HCT116 (cell line): ENCODE results near the gene TRABD. TPM values are rescaled to one million over a fixed set of nuclear protein-coding genes. Genes with fewer than 3 reads are reported as not detected.

Experiments used
- ATAC-seq: fragments of 200-7000 bp; cut with Tn5 transposase; 2 replicates; pipeline ENCODE4 v1.9.1; 2020; ENCODE audit warnings: mild to moderate bottlenecking, moderate library complexity
- BruUV-seq: library from RNA; stranded (reverse); fragments of 400-500 nt; replicated peaks from 2 replicates; lab custom pipeline; 2021; lab: Mats Ljungman, UMichigan
- CTCF ChIA-PET: fragments of 300-600 bp; sonication (Branson Sonifier 250); formaldehyde crosslinking; loops from one replicate; lab custom pipeline; 2021; ENCODE audit warnings: antibody characterized with exemption; lab: Charles Lee
- POLR2A ChIA-PET: fragments of 300-600, 350-600 bp; sonication (Branson Sonifier 250); formaldehyde crosslinking; loops from one replicate; lab custom pipeline; 2021; ENCODE audit warnings: antibody characterized with exemption; lab: Charles Lee
- RAD21 ChIA-PET, 2 experiments: fragments of 300-600 bp; sonication (Branson Sonifier 250); formaldehyde crosslinking; loops; one replicate each; lab custom pipeline; 2023; ENCODE audit warnings: low total read pairs in 2 of 2; ENCODE audit not compliant: uncharacterized antibody in 2 of 2, unreplicated experiment in 2 of 2, low non-redundant PET in 1 of 2; lab: Charles Lee
- DNase-seq: peaks from one replicate; pipeline ENCODE4 v3.0.0-alpha.2; 2010; ENCODE audit warnings: low read depth, low spot score
- H2AFZ ChIP-seq: fragments of 200-600 bp; shearing (Covaris generic), sonication (generic); 2 replicates; pipeline ENCODE4 v1.6.1; 2017; ENCODE audit warnings: low read depth, mixed run types, mixed read lengths, antibody characterized with exemption, low read length; ENCODE audit not compliant: poor library complexity, severe bottlenecking
- H3K27ac ChIP-seq: 2 replicates; pipeline ENCODE4 v1.5.1; 2012; ENCODE audit warnings: low read depth, low read length
- H3K27me3 ChIP-seq: fragments of 200-600 bp; sonication (generic); 2 replicates; pipeline ENCODE4 v1.6.1; 2016; ENCODE audit warnings: mixed run types, low read length, mixed read lengths; ENCODE audit not compliant: insufficient read depth
- H3K36me3 ChIP-seq, 2 experiments: fragments of 200-500 bp in 1 of 2; fragments of 200-600 bp in 1 of 2; sonication (Bioruptor generic) in 1 of 2; sonication (generic) in 1 of 2; 2 replicates each; pipeline versions ENCODE4 v1.5.1 to v1.6.1; 2014 to 2016; ENCODE audit warnings: low read length in 2 of 2, inconsistent platforms in 1 of 2, mixed read lengths in 1 of 2, mixed run types in 1 of 2; ENCODE audit not compliant: insufficient read depth in 2 of 2, control insufficient read depth in 1 of 2
- H3K4me1 ChIP-seq, 2 experiments: fragments of 200-600 bp in 1 of 2; sonication (generic) in 1 of 2; 2 replicates each; pipeline versions ENCODE4 v1.5.1 to v1.6.1; 2012 to 2017; ENCODE audit warnings: low read length in 2 of 2, inconsistent platforms in 1 of 2, mild to moderate bottlenecking in 1 of 2, mixed read lengths in 1 of 2, mixed run types in 1 of 2, moderate library complexity in 1 of 2; ENCODE audit not compliant: insufficient read depth in 2 of 2, control insufficient read depth in 1 of 2
- H3K4me2 ChIP-seq: fragments of 200-600 bp; sonication (generic); 2 replicates; pipeline ENCODE4 v1.6.1; 2017; ENCODE audit warnings: mixed run types, low read length, mixed read lengths
- H3K4me3 ChIP-seq, 2 experiments: fragments of 200-600 bp in 1 of 2; sonication (generic) in 1 of 2; replicated peaks in 1 of 2; 2 replicates each; pipeline ENCODE4 v1.5.1; 2011 to 2016; ENCODE audit warnings: low read length in 2 of 2, control low read depth in 1 of 2, low read depth in 1 of 2, mild to moderate bottlenecking in 1 of 2, mixed read lengths in 1 of 2, mixed run types in 1 of 2
- H3K79me2 ChIP-seq: fragments of 200-600 bp; sonication (generic); 2 replicates; pipeline ENCODE4 v1.6.1; 2017; ENCODE audit warnings: mild to moderate bottlenecking, mixed run types, low read length, moderate library complexity, mixed read lengths; ENCODE audit not compliant: insufficient read depth
- H3K9ac ChIP-seq: fragments of 200-600 bp; sonication (generic); 2 replicates; pipeline ENCODE4 v1.6.1; 2016; ENCODE audit warnings: low read length, mixed read lengths
- H3K9me2 ChIP-seq: fragments of 200-600 bp; sonication (generic), shearing (Covaris generic); 2 replicates; pipeline ENCODE4 v1.6.1; 2017; ENCODE audit warnings: mixed run types, mild to moderate bottlenecking, moderate library complexity; ENCODE audit not compliant: insufficient read depth
- H3K9me3 ChIP-seq, 2 experiments: fragments of 200-500 bp in 1 of 2; fragments of 200-600 bp in 1 of 2; sonication (Bioruptor generic) in 1 of 2; sonication (generic) in 1 of 2; 2 replicates each; pipeline ENCODE4 v1.6.1; 2014 to 2017; ENCODE audit warnings: low read length in 2 of 2, mixed read lengths in 2 of 2, inconsistent platforms in 1 of 2, low read depth in 1 of 2, mild to moderate bottlenecking in 1 of 2, mixed run types in 1 of 2, moderate library complexity in 1 of 2; ENCODE audit not compliant: control insufficient read depth in 1 of 2, insufficient read depth in 1 of 2
- H4K20me1 ChIP-seq: fragments of 200-600 bp; sonication (generic), shearing (Covaris generic); 2 replicates; pipeline ENCODE4 v1.6.1; 2017; ENCODE audit warnings: mixed run types, mild to moderate bottlenecking, moderate library complexity; ENCODE audit not compliant: insufficient read depth
- CBX3 ChIP-seq: IDR thresholded peaks from 2 replicates; pipeline ENCODE4 v1.6.1; 2012; ENCODE audit warnings: low read depth
- ELF1 ChIP-seq: IDR thresholded peaks from 2 replicates; pipeline ENCODE4 v1.6.1; 2012; ENCODE audit warnings: low read depth, borderline replicate concordance
- FOSL1 ChIP-seq: IDR thresholded peaks from 2 replicates; pipeline ENCODE4 v1.6.1; 2012; ENCODE audit warnings: low read depth
- RAD21 ChIP-seq: IDR thresholded peaks from 2 replicates; pipeline ENCODE4 v1.6.1; 2012; ENCODE audit warnings: low read depth, mild to moderate bottlenecking
- SP1 ChIP-seq: IDR thresholded peaks from 2 replicates; pipeline ENCODE4 v1.6.1; 2012; ENCODE audit warnings: low read depth
- TCF7L2 ChIP-seq: IDR thresholded peaks from 2 replicates; pipeline ENCODE4 v1.7.0; 2011; ENCODE audit warnings: borderline replicate concordance, inconsistent platforms; ENCODE audit not compliant: insufficient read depth, insufficient read length; ENCODE audit errors: extremely low read depth
- ZFX ChIP-seq: fragments of 450-650 bp; IDR thresholded peaks from 2 replicates; pipeline ENCODE4 v1.6.1; 2017
- ZNF274 ChIP-seq: fragments of 200-500 bp; sonication (Bioruptor generic); IDR thresholded peaks from 2 replicates; pipeline ENCODE4 v1.6.1; 2014; ENCODE audit warnings: mild to moderate bottlenecking, low read depth, low read length, inconsistent platforms
- intact Hi-C: fragments of 100-400 bp; cut with micrococcal nuclease; formaldehyde crosslinking; loops from 2 replicates; pipeline ENCODE4 v1.10.0; 2022
- total RNA-seq: library from RNA; stranded (reverse); gene quantifications from one replicate; pipeline ENCODE4 v1.2.1, GENCODE V29; 2021; ENCODE audit not compliant: unreplicated experiment
- TF ChIP-seq, protein P1 (sequence below): IDR thresholded peaks from 2 replicates; pipeline ENCODE4 v1.6.1; 2012; ENCODE audit warnings: low read depth
- TF ChIP-seq, protein P2 (sequence below): IDR thresholded peaks from 2 replicates; pipeline ENCODE4 v1.6.1; 2011; ENCODE audit warnings: mild to moderate bottlenecking, low read length, moderate library complexity; ENCODE audit not compliant: insufficient replicate concordance; ENCODE audit errors: extremely low read depth

TRABD gene
- total RNA-seq, 1 experiment from 2014 or later, result 90.3 TPM

DNA sequence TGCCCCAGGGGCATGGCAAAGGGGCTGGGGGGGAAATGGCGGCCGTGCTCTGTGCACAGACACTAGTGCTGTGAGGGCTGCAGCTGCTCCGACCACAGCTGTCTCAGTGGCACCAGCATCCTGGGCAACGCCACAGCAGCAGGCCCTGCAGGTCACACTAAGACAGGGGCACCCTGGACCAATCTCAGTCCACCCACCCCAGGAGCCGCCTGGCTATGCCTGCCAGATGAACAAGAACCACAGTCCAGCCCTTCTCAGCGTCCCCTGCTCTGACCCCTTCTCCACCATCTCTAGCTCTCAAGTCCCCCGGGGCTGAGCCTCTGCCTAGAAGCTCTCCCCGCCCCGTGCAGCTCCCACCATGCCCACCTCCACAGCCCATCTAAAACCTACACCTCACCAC lies 42.7 kb downstream of the TRABD start:
- RAD21 ChIA-PET, result no interaction called here
- no peak overlapping the region for H3K4me3 ChIP-seq
- H3K9ac ChIP-seq, result no peak overlapping the region
- no peaks in the 10 kb centered on the region for H3K9me2 ChIP-seq
- ATAC-seq (no peak), DNase-seq (no peak)
- peaks cover 8 to 12% of the 10 kb centered on the region in 2 experiments; a peak in 3 of 4 replicates for H3K36me3 ChIP-seq
- H2AFZ ChIP-seq, result no peak overlapping the region
- H3K79me2 ChIP-seq, result peaks cover 16% of the 10 kb centered on the region
- no peaks in the 10 kb centered on the region for H3K4me1 ChIP-seq
- H3K9me3 ChIP-seq, result no peaks in the 10 kb centered on the region
- POLR2A ChIA-PET, result no interaction called here
- intact Hi-C loops, result no loop called here
- no peaks in the 10 kb centered on the region for H3K27me3 ChIP-seq
- CTCF ChIA-PET, result no interaction called here
- no peaks in the 10 kb centered on the region for H4K20me1 ChIP-seq
- H3K4me2 ChIP-seq, result no peak overlapping the region
- BruUV-seq, result no TSS peak
- no peak overlapping the region for H3K27ac ChIP-seq
- TF ChIP-seq, protein P1, sequence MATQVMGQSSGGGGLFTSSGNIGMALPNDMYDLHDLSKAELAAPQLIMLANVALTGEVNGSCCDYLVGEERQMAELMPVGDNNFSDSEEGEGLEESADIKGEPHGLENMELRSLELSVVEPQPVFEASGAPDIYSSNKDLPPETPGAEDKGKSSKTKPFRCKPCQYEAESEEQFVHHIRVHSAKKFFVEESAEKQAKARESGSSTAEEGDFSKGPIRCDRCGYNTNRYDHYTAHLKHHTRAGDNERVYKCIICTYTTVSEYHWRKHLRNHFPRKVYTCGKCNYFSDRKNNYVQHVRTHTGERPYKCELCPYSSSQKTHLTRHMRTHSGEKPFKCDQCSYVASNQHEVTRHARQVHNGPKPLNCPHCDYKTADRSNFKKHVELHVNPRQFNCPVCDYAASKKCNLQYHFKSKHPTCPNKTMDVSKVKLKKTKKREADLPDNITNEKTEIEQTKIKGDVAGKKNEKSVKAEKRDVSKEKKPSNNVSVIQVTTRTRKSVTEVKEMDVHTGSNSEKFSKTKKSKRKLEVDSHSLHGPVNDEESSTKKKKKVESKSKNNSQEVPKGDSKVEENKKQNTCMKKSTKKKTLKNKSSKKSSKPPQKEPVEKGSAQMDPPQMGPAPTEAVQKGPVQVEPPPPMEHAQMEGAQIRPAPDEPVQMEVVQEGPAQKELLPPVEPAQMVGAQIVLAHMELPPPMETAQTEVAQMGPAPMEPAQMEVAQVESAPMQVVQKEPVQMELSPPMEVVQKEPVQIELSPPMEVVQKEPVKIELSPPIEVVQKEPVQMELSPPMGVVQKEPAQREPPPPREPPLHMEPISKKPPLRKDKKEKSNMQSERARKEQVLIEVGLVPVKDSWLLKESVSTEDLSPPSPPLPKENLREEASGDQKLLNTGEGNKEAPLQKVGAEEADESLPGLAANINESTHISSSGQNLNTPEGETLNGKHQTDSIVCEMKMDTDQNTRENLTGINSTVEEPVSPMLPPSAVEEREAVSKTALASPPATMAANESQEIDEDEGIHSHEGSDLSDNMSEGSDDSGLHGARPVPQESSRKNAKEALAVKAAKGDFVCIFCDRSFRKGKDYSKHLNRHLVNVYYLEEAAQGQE, result no peak
- TF ChIP-seq SP1, result no peak
- no peak for TF ChIP-seq TCF7L2
- TF ChIP-seq CBX3, result no peak
- TF ChIP-seq ELF1, result no peak
- TF ChIP-seq ZNF274, result no peak
- TF ChIP-seq FOSL1, result no peak
- no peak for TF ChIP-seq ZFX
- TF ChIP-seq, protein P2, sequence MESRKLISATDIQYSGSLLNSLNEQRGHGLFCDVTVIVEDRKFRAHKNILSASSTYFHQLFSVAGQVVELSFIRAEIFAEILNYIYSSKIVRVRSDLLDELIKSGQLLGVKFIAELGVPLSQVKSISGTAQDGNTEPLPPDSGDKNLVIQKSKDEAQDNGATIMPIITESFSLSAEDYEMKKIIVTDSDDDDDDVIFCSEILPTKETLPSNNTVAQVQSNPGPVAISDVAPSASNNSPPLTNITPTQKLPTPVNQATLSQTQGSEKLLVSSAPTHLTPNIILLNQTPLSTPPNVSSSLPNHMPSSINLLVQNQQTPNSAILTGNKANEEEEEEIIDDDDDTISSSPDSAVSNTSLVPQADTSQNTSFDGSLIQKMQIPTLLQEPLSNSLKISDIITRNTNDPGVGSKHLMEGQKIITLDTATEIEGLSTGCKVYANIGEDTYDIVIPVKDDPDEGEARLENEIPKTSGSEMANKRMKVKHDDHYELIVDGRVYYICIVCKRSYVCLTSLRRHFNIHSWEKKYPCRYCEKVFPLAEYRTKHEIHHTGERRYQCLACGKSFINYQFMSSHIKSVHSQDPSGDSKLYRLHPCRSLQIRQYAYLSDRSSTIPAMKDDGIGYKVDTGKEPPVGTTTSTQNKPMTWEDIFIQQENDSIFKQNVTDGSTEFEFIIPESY, result no peak
- TF ChIP-seq RAD21, result no peak
